MG63 (cell line): ENCODE results near the gene PHF19. TPM values are rescaled to one million over a fixed set of nuclear protein-coding genes. Genes with fewer than 3 reads are reported as not detected.
A peak's percentile ranks its signal among the peaks of the same experiment; 100 is the strongest.

ENCODE experiments used
- DNase-seq: peaks from one replicate; pipeline ENCODE4 v3.0.0-alpha.2; 2020
- H3K27me3 ChIP-seq: fragments of 250-450 bp; sonication (Bioruptor Pico); 2 replicates; pipeline ENCODE4 v1.5.1; 2020; ENCODE audit warnings: mild to moderate bottlenecking, moderate library complexity
- H3K36me3 ChIP-seq: fragments of 250-450 bp; sonication (Bioruptor Pico); 2 replicates; pipeline ENCODE4 v1.5.1; 2020; ENCODE audit warnings: mild to moderate bottlenecking, moderate library complexity
- H3K4me3 ChIP-seq: fragments of 250-450 bp; sonication (Bioruptor Pico); 2 replicates; pipeline ENCODE4 v1.5.1; 2020; ENCODE audit warnings: mild to moderate bottlenecking, moderate library complexity
- H3K9me3 ChIP-seq: fragments of 250-450 bp; sonication (Bioruptor Pico); 2 replicates; pipeline ENCODE4 v1.5.1; 2020; ENCODE audit warnings: mild to moderate bottlenecking, moderate library complexity
- total RNA-seq: library from RNA; depleted of rRNA; stranded (reverse); fragments of >200 nt; shearing (Covaris generic); gene quantifications from 2 replicates; pipeline ENCODE4 v1.2.3, GENCODE V29; 2014; ENCODE audit warnings: low replicate concordance

PHF19 gene
- total RNA-seq, 1 experiment from 2014 or later, result 51.5 TPM

GRCh38 chr9:120916588-120916987 is 39.6 kb upstream of the PHF19 start:
- Histone ChIP-seq H3K36me3 (no peaks in the 10 kb centered on the region), H3K27me3 (no peaks in the 10 kb centered on the region), H3K4me3 (no peak overlapping the region), H3K9me3 (no peaks in the 10 kb centered on the region)
- DNase-seq, result peak; percentile 39

DNA sequence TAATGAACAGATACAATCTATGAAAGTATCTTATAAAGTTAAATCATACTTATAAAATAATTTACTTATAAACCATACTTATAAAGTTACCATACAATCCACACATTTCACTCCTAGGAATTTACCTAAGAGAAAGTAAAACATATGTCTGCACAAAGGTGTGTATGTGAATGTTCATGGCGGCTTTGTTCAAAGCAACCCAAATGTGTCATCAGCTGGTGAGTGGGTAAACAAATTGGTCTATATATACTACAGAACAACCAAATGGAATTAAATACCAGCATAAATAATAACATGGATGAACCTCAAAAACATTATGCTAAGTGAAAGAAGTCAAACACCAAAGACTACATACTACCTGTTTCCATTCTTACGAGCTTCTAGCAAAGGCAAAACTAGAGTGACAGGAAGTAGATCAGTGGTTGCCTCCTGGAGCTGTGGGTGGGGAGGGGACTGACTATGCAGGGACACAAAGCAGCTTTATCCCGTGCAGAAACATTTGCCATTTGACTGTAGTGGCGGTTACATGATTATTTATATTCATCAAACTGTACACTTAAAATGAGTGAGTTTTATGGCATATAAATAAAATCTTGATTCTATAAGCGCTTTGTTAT is 39.0 kb upstream of the PHF19 start:
- Histone ChIP-seq H3K4me3 (no peak overlapping the region), H3K36me3 (no peaks in the 10 kb centered on the region), H3K9me3 (no peaks in the 10 kb centered on the region), H3K27me3 (no peaks in the 10 kb centered on the region)
- no peak for DNase-seq

GRCh38 chr9:120914953-120915352 is 38.0 kb upstream of the PHF19 start:
- H3K36me3 ChIP-seq, result no peaks in the 10 kb centered on the region
- no peak overlapping the region for H3K4me3 ChIP-seq
- no peaks in the 10 kb centered on the region for H3K9me3 ChIP-seq
- no peak for DNase-seq
- H3K27me3 ChIP-seq, result no peaks in the 10 kb centered on the region

DNA sequence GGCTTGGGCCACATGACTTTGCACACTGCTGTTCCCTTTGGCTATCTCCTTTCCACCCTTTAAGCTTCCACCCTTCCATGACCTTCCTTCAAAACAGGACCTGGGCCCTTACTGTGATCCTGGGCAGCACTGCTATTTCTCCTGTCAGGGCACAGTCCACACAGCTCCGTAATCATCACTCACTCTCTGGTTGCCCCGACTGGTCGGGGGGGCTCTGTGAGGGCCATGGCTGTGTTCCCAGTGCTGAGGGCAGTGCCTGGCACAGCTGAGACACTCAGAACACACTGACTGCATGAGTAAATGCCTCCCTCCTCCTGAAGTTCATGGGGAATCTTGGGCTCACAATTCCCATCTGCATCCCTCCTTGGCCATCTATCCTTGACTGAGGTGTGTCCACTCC is 37.4 kb upstream of the PHF19 start:
- H3K9me3 ChIP-seq, result no peaks in the 10 kb centered on the region
- H3K27me3 ChIP-seq, result no peaks in the 10 kb centered on the region
- H3K36me3 ChIP-seq, result no peaks in the 10 kb centered on the region
- no peak overlapping the region for H3K4me3 ChIP-seq
- peak; percentile 36 for DNase-seq

- H3K36me3 ChIP-seq, result no peaks in the 10 kb centered on the region
- no peaks in the 10 kb centered on the region for H3K9me3 ChIP-seq
- no peaks in the 10 kb centered on the region for H3K27me3 ChIP-seq
- H3K4me3 ChIP-seq, result no peak overlapping the region
- no peak for DNase-seq
Measured at GRCh38 chr9:120913647-120914264, 36.8 kb upstream of the PHF19 start.

- Histone ChIP-seq H3K4me3 (no peak overlapping the region), H3K36me3 (no peaks in the 10 kb centered on the region), H3K27me3 (no peaks in the 10 kb centered on the region), H3K9me3 (no peaks in the 10 kb centered on the region)
- no peak for DNase-seq
Measured at GRCh38 chr9:120912958-120913646, 36.1 kb upstream of the PHF19 start.

GRCh38 chr9:120911295-120911837 is 34.4 kb upstream of the PHF19 start:
- H3K36me3 ChIP-seq, result no peaks in the 10 kb centered on the region

GRCh38 chr9:120910643-120911042 is 33.7 kb upstream of the PHF19 start:
- DNase-seq, result peak; percentile 48
- H3K9me3 ChIP-seq, result no peaks in the 10 kb centered on the region
- H3K27me3 ChIP-seq, result no peaks in the 10 kb centered on the region
- no peak overlapping the region for H3K4me3 ChIP-seq
- no peaks in the 10 kb centered on the region for H3K36me3 ChIP-seq

More at GRCh38 chr9:120911295-120911837, 34.4 kb upstream of the PHF19 start:
- no peaks in the 10 kb centered on the region for H3K9me3 ChIP-seq
- DNase-seq, result no peak
- no peak overlapping the region for H3K4me3 ChIP-seq
- no peaks in the 10 kb centered on the region for H3K27me3 ChIP-seq

DNA sequence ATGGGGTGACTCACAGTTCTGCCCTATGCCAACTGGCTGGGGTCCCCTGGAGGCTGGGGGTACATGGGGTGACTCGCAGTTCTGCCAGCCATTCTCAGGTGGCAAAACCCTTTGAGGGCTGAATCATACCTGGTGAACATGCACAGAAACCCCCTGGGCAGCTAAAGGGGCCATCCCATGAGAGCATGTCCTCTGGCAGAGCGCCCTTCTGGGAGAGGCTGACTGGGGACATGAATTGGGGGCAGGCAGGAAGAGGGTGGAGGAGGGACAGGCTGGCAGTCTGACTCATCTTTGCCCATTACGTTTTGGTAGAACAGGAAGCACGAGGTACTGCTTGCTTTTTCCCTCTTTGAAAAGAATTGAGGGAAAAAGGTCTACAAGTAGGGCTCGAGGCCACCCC is 32.9 kb upstream of the PHF19 start:
- H3K9me3 ChIP-seq, result no peaks in the 10 kb centered on the region
- H3K36me3 ChIP-seq, result no peaks in the 10 kb centered on the region
- no peak overlapping the region for H3K4me3 ChIP-seq
- peak; percentile 87 for DNase-seq
- H3K27me3 ChIP-seq, result no peaks in the 10 kb centered on the region

DNA sequence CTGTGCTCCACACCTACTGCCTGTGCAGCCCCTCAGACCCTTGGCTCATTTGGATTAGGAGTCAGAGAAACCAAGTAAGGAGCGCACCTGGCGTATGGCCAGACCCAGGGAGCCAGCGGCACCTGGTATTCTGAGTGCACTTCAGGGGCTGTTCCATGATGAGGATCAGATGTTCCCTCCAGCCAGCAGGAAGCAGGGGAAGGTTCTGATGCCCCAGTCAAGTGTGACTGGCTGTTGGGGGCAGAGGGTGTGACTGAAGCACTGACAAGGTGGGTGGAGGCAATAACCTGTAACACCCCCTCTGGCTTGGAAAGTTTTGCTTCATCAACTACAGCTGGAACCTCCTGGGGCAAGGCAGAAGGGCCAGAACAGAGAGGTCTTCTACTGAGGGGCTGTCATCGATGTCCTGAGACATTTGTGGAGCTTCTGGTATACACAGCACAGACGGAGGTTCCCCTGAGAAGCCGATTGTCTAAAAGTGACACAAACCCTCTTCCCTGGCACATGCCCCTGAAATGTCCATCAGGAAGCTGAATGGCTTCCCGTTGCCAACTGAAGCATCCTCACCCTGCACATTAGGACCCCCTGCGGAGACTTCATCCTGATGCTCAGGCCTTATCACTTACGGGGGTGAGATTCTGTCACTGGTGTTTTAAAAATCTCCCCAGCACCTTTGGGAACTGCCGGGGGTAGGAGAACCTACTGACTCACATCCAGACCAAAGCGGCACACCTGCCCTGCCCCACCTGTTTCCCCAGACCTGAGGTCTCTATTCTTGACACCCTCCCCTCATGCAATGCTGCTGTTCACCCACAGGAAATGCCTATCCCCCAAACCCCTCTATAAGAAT is 28.6 kb upstream of the PHF19 start:
- Histone ChIP-seq H3K36me3 (no peaks in the 10 kb centered on the region), H3K4me3 (no peak overlapping the region), H3K27me3 (no peaks in the 10 kb centered on the region), H3K9me3 (no peaks in the 10 kb centered on the region)
- no peak for DNase-seq

DNA sequence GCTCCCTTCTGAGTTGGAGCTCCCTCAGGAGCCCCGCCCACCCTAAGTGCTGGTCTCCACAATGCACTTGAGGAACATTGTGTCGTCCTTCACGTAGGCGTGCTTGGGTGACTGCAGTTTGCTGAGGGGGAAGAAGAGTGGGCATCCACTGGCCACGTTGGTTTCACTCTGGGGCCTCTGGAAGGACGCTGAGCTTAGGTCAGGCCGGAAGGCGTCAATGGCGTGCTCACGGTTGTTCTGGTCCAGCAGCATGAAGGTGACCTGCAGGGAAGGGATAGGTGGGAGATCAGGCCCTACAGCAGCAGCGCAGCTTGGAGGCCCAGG is 28.0 kb upstream of the PHF19 start:
- no peaks in the 10 kb centered on the region for H3K27me3 ChIP-seq
- H3K36me3 ChIP-seq, result no peaks in the 10 kb centered on the region
- no peaks in the 10 kb centered on the region for H3K9me3 ChIP-seq
- H3K4me3 ChIP-seq, result no peak overlapping the region
- no peak for DNase-seq

GRCh38 chr9:120904061-120904977 is 27.3 kb upstream of the PHF19 start:
- no peak overlapping the region for H3K4me3 ChIP-seq
- H3K27me3 ChIP-seq, result no peaks in the 10 kb centered on the region
- no peaks in the 10 kb centered on the region for H3K36me3 ChIP-seq
- no peaks in the 10 kb centered on the region for H3K9me3 ChIP-seq
- no peak for DNase-seq

DNA sequence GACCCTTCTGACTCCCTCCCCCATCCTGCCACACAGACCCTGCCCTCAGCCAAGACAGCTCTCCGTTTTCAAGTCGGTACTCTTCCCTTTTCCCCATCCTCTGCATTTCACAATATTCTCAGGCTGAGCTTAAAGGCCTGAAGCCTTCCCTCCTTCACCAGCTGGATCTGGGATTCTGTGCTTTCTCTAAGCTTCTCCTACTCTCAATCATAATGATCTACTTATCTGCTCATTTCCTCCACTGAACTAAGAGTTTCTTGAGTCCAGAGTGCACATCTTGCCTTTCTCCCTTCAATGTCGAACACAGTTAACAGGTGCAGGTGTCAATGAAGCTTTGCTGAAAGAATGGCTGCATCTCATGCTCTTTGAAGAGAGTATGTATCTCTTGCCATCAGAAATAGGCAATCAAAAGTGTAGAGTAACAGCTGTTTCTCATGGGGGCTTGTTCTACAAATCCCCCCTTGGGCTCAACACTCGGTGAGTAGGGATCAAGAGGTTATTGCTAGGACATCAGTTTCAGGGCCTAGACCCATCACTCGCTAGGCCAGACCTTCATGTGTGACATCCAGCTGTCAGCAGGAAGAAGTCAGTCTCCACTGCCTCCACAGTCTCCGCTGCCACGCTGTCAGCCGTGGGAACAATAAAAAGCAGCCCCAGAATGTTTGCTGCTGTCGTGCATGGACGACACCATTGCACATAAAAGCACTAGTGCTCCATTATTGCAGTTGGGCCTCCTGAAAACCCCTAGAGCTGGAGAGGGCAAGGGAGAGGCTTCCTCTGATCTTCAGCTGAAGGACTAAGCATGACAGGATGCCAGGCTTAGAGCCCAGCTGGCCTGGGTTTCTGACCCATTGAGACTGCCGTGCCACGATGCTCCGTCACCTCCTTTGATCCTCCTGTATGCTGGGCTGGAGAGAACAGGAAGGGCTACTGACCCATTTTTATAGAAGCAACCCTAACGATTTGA is 25.9 kb upstream of the PHF19 start:
- Histone ChIP-seq H3K9me3 (no peaks in the 10 kb centered on the region), H3K36me3 (no peaks in the 10 kb centered on the region), H3K27me3 (no peaks in the 10 kb centered on the region), H3K4me3 (no peak overlapping the region)
- DNase-seq, result no peak

GRCh38 chr9:120901755-120902568 is 25.0 kb upstream of the PHF19 start:
- DNase-seq, result no peak
- H3K36me3 ChIP-seq, result no peaks in the 10 kb centered on the region
- no peak overlapping the region for H3K4me3 ChIP-seq
- H3K27me3 ChIP-seq, result no peaks in the 10 kb centered on the region
- no peaks in the 10 kb centered on the region for H3K9me3 ChIP-seq
